Mucosa of gallbladder (tissue), 1 donor: ENCODE data around the gene DNM1. TPM values are rescaled to one million over a fixed set of nuclear protein-coding genes. Genes with fewer than 3 reads are reported as not detected.

ENCODE experiments used
- DNase-seq: peaks from one replicate; pipeline ENCODE4 v3.0.0-alpha.2; 2020; ENCODE audit warnings: low spot score
- total RNA-seq: library from RNA; stranded (reverse); gene quantifications from one replicate; pipeline ENCODE4 v1.2.1, GENCODE V29; 2021
- donor health status: DM: no; HTN: no; CAD: no.

Gene DNM1
- total RNA-seq, 1 donor from 2014 or later, result 135 TPM

DNA sequence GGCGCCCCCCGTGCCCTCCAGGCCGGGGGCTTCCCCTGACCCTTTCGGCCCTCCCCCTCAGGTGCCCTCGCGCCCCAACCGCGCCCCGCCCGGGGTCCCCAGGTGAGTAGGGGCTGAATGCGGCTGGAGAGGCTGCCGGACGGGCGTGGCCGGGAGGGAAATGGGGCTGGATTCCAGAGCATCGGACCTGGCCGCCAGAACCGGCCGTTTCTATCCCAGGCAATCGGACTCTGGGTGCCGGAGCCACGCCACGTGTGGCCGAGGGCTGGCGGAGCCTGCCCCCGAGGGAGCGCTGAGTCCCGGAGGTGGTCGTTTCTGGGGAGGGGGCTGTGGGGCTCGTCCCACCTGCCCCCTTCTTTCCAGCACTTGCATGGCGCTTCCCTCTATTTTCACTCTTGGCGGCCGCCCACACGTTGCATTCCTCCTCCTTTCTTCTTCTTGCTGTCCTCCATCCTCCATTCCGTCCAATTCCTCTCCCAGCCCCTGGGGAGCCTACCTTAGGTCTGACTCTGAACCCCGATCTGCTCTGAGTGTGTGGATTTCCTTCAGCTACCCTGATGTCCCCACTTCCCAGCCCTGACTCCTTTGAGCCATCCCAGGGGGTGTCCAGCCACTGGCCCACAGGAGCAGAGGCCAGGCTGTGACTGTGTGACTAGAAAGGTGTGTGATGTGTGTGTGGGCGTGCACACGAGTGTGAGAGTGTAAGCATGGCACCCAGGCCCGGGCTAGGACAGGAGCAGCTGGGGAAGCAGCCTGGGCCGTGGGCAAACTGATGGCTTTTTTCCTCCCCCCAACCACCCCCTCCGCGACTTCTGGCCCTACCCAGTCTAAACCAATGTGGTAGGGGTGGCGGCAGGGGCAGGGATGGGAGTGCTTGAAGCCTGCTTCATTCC, 47.9 kb downstream of the DNM1 start:
- DNase-seq, result no peak

DNA sequence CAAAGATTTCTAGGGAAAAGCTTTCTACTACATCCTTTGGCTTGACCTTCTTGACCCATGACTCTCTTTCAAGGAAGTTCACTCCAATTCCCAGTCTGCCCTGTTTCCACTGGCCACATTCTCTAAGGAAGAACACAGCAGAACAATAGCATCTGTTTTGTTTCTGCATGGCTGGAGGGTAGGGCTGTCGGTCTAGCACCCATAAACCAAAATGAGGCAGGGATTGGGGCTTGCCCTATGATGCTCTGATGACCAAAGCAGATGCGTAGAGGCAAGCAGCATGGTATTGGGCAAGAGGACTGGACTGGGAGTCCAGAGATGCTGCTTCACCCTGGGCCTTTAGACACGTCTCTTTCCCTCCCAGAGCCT, 48.5 kb downstream of the DNM1 start:
- no peak for DNase-seq

DNA sequence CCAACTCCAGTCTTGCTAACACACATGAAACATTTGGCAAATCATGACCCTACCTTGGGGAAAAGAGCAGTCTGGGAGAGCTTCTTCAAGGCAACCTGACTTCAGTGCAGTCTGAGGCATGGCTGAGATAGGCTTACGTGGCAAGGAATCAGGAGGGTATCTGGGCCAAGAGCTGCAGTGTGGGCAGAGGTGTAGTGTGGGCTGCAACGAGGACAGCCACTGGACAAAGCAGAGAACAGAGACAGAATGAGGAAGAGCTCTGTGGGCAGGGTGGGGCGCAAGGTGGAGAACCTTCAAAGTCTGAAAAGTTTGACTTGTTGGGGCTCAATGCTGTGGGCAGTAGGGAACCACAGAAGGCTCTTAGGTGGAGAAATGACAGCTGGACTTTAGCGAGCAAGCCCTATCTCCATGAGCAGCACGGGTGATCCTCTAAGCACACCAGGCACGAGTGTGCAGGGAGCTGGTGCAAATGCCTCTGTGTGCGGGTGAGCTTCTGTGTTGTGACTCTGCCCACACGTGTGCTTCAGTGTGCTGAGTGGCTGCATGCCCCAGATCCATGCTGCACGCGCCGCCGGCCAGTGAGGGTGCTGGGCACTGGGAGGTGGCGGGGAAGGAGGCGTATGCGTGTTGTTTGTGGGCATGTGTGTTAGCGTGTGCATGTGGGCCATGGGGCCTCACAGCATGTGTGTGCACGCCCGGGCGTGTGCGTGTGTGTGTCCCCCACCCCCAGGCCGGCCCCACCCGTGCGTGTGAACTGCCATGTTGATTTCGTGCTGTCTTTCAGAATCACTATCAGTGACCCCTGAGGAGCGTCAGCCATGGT, 49.3 kb downstream of the DNM1 start:
- no peak for DNase-seq

DNA sequence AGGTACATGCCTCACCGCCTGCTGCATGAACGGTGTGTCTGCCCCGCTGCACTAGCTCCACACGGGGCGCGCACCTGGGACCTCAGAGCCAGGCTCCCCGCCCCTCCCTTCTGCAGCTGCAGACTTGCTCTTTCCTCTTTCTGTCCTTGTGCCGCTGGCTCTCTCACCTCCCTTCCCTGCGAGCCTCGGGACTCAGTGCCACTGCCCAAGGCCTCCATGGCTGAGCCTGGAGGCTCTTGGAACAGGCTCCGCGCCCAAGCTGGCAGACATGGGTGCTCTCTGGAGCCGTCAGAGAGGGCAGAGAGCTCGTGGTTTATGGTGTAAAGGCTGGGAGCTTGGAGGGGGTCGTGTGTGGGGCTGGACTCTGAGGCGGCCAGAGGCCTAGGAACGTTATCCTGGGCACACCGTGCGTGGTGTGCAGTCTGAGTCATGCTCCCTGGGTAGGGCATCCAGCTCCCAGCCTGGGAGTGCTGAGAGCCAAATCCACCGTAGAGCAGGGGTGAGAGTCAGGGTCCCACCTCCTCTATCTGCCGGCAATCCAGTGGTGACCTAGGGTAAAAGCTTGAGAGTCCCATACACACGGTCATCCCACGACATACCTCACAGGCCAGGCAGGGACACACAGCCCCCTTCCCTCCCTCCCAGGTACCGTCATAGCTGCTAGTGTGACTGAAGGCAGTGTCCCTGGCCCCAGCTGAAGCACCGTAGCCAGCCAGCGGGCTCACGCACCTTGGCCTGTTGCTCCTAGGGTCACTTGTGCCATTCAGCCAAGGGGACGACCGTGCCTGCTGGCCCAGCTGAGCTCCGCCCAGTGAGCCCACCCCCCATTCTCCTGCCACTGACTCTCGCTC, 50.2 kb downstream of the DNM1 start:
- DNase-seq, result no peak

DNA sequence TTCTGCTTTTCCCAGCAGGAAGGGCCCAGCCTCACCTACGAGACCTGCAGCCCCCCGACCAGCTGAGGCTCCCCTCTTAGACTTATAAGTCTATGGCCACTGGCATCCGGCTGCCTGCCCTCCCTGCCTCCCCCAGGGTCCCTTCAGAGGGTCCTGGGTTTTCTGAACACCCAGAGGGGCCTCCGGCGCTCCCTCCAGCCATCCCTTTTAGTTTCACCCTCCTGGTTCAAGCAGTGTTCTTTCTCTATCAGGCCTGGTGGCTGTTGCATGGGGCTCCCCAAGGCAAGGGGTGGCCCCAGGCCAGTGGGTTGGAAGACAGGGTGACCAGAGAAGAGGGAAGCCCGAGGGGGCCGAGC, 50.8 kb downstream of the DNM1 start:
- no peak for DNase-seq

DNA sequence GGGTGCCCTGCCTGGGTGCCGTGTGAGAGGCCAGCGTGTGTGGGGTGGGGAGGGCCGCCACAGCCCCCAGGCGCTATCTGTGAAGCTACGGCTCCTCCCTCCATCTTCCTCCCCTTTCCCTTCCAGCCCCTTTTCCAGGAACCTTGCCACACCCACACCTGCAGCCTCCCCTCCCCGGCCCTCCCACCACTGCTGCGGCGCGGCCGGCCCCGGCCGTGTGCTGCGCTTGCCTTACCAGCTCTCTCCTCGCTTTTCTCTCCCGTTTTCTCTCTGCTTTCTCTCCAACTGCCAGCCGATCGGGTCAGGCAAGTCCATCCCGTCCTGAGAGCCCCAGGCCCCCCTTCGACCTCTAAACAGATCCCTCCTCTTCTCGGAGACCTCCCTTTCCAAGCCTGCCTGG, 51.2 kb downstream of the DNM1 start:
- DNase-seq, result no peak

DNA sequence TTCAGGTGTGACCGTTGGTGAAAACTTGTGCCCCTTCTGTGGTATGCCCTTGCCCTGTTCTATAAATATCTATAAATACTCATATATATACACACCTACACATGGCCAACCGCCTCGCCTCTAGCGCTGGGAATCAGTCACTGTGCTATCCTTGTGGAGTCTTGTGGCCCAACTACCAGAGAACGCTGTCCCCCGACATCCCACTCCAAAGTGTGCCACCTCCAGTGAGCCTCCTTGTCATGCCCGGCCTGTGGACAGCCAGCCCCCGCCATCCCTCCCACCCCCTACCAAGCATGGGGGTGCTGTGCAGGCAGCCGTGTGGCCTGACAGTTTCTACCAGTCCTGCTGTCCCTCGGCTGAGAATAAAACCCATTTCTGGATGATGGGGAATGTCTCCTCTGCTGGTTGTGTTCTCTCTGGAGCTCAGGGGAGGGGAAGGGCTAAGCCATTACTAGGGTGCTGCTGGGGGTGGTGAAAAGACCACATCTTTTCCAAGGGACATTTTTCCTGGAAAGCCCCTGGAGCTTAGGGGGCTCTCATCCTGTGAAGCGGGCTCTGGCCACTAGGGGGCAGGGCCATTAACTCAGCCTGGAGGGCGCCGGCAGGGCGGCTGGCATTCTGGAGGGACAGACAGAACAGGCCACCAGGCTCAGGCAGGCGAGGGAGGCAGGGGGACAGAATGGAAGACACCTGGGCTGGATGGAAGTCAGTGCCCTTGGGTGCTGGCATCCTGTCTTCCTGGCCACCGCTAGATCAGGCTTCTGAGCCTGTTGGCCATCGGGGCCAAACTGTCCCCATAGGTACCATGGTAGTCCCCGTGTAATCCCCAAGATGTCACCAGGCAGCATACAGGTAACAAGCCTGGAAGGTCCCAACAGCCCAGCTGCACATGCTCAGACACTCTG, 51.9 kb downstream of the DNM1 start:
- DNase-seq, result peak; percentile 44

DNA sequence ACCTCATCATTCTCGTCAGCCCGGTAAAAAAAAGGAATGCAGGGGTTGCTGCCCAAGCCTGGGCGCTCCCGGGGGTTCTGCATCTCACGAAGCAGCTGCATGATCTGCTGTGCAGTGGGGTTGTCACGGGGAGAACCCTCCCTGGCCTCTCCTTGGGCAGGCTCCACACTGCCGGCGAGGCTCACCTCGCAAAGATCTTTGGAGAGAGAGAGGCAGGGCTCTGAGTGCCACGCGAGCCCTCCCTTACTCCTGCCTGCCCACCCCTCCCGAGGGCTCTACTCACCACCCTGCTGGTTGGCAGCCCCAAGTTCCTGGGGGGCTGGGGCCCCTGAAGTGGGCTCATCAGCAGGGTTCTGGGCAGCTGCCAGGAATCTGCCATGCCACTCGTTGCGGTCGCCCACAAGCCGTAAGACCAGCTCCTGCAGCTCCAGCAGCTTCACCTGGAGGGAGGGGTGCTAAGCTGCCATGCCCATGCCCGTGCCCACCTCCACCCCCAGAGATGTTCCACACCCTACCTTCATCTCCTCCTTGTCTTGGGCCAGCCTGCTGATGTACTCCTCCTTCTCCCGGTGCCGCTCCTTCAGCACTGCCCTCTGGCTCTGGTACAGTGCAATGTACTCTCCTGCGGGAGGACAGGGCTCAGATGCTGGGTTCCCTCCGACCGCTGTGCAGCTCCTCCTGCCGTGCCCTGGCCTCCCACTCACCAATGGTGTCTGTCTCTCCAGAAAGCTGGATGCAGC, 54.1 kb downstream of the DNM1 start:
- DNase-seq, result no peak

DNA sequence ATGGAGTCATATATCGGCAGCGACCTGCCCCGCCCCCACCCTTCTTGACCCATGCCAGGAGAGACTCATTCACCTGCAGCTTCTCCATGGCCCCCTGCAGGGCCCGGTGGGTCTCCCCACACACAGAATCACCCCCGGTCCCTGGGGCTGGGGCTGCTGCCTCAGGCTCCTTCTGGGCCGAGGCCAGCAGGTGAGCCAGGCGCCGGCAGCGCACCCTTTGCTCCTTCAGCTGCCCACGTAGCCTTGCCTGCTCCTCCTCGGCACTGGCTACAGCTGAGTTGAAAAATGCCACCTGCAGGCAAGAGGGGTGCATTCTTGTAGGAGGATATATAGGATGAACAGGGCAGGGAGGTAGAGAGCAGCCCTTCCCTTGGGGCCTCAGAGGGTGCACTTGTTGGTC, 54.7 kb downstream of the DNM1 start:
- DNase-seq, result no peak

DNA sequence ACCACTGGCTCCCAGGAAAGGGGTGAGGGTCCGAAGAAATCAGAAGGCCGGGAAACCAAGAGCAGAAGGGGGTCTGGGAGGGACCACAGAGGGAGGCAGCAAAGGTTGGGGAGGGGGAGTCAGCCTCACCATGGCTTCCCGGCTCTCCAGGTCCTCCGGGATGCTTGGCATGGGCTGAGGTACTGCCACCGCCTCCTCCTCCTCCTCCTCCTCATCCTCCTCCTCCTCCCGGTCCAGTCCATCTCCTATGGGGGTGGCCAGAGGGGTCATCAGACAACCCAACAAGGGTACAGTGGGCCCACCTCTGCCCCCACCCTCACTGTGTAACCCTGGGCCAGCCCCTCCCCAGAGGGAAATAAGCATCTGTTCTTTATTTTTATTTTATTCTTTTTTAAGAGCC, 55.1 kb downstream of the DNM1 start:
- DNase-seq, result no peak

DNA sequence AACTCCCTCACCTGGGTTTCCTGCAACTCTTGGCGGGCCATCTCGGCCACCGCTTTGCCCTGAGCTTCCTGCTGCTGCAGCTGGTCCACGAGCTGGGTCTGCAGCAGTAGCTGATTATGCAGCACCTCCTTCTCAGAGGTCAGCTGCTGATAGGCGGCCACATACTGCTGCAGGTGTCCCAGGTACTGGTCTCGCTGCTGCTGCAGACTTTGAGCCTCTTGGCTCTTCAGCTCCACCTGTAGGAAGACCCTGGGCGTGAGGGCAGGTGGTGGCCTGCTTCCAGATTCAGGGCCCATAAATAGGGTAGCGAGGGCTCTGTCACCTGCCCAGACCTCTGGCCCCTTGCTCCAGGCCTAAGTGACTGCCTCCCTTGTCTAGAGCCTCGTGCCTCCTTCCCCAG, 56.0 kb downstream of the DNM1 start:
- DNase-seq, result no peak

DNA sequence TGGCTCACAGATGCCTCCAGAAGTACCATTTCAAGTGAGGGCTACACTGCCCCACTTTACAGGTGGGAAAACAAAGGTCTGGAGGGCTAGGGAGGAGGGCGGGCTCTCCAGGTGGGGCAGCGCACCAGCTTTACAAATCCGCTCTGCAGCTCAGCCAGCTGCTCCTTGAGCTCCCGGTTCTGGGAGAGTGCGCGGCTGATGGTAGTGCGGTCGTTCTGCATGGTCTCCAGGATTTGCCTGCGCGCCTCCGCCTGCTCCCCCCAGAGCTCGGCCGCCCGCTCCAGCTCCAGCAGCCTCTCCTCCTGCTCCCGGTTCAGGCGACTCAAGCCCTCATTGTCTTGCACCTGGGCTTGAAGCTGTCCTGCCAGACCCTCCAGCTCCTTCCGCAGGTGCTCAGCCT, 57.2 kb downstream of the DNM1 start:
- DNase-seq, result no peak

DNA sequence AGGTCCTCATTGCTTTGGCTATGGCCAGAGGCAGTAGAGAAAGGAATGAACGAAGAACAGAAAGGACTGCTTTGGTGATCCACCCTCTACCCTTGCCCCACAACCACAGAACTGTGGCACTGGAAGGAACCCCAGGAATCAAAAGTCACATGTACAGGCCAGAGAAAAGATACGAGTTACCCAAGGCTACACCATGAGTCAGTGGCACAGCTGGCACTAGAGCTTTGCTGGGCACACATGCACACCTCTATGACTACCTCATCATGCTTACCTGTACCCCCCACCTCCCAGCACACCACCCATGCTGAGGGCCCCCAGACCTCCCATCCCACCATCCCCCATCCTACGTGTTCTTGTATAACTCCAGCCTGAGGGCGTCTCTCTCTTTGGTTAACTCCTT, 59.5 kb downstream of the DNM1 start:
- no peak for DNase-seq

DNA sequence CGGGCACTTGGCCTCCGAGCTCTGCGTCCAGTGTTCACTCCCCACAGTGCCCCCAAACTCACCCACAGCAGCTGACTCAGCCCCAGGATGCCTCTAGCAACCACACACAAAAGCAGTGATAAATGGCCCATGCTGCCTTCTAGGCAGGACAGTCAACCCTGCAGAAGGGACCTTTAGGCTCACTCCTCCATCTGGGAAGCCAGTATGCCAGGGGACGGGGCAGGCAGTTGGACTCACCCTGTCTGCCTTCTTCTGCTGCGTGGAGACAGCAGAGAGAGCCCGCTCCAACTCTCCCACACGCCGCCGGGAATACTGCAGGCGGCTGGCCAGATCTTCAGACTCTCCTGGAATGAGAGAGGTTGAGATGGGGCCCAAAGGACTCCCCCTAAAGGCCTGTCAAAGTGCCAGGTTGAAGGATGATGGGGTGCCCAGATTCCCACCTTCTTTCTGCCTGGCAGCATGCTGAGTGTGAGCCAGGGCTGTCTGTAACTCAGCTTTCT, 62.2 kb downstream of the DNM1 start:
- no peak for DNase-seq

DNA sequence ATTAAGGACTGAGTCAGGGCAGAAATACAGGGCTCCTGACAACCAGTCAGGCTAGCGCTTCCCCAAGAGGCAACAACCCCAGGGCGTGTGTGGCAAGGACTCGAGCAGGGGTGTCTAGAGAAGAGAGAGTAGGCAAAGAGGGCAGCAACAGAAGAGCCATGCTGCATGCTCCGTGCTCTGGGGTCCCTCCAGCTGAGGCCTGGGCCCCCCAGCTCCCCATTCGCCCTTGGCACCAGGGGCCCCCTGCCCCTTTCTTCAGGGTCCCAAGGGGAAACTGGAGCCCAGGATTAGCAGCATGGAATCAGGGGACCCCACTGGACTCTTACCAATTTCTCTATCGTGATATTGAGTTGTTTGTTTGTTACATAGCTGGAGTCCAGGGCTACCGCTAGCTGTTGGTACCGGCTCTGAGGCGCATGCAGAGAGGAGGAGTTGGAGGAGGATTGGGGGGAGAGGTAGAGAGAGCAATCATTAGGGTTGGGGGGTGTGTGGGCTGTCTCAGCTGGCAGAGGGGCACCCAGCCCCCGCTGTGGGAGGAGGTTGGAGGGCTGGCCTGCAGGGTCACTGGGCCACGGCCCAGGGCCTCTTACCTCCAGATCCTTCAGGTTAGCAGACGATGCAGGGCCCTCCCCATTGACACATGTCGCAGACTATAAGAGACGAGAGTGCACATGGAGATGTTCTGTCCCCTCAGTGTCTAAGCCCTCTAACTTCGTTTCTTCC, 63.9 kb downstream of the DNM1 start:
- no peak for DNase-seq

DNA sequence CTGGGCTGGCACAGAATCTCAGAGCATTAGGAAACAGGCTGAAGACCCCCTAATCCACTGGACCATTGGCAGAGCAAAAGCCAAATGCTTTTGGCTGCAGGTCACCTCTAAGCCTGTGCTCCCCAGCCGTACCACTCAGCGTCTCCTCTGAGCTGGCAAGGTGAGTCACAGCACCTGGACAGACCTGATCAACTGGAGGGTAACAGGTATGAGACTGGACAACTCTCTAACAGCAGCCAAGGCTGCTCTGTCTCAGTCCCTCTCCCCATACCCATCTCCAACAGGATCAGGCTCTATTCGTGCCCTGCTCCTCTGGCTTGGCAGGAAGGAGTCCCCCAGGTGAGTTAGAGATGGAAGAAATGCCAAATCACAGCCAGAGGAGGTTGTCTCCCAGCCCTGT, 67.9 kb downstream of the DNM1 start:
- no peak for DNase-seq

DNA sequence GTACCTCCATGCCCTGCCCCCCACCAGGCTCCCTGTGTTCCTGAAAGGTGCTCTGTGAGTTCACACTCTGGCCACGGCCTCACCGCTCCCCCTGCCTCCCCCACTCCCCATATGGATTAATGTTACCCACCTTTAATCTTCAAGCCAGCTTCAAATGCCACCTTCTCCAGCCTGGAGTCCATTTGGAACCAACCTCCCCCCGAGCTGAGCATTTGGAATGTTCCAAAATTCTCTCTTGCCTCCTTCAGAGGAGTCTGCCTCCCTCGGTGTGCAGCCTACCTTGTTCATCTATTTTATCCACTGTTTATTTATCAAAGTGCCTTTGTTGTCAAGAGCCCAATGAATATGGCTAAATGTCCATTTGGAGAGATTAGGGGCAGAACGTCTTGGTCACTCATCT, 68.3 kb downstream of the DNM1 start:
- DNase-seq, result no peak

DNA sequence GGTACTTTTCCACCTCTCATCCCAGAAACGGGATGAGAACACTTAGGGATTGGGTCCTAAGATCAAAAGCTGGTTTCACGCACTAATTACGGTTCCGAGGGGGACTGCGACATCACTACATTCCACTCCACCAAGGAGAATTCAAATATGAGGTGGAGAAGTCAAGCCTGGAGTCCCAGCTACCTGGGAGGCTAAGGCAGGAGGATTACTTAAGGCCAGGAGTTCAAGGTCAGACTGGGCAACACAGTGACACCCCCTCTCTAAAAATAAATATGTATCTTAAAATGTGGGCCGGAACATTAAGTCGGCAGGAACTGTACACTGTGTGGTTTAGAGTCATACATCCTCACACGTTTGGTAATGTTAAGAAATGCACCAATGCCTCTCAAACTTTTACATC, 71.1 kb downstream of the DNM1 start:
- DNase-seq, result no peak

DNA sequence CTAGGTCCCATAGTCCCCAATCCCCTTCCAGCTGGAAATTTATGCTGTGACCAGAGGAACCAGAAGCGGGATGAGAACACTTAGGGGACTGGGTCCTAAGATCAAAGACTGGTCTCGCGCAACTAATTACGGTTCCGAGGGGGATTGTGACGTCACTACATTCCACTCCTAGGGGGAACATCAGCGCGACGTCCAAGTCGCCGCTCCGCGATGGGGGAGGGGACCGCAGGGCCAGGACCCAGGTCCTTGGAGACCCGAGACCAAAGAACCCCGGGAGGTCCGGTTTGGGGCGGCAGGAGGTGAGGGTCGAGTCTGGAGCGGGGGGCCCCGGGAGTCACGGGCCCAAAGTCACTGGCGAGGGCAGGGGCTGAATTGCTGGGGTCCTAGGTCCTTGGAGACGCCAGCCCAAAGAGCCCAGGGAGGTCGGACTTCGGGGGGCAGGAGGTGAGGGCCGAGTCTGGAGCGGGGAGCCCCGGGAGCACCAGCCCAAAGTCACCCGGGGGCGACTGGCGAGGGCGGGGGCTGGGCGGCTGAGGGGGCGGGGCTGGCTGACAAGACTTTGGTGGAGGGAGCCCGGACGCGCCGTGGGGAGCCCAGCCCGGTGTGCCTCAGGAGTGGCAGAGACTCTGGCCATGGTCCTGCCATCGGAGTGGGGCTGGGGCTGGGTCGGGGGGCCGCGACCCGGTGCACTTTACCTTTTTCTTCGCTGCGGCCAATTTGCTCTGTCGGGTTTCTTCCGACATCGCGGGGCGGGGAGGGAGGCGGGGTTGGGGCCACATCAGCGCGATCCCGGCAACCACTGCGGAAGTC, 72.2 kb downstream of the DNM1 start, which contains the start of gene GOLGA2:
GOLGA2 (minus strand) TSS at position 810 of the 810 bp plus-strand sequence; CDS start at position 779, 31 bp downstream.
- peak; percentile 17 for DNase-seq
